Hypothalamus (tissue), 51 donors: ENCODE measurements around the gene PIGR.
"Not testable (repeated sequence)": the region's sequence is repeated elsewhere in the genome, so short reads cannot be mapped to it uniquely, and the experiment has no call there.

Experiments used
- DNase-seq, 51 donors: peaks; one replicate each; lab custom pipeline; 2025; lab: John Stamatoyannopoulos, UW

The PIGR gene

DNA sequence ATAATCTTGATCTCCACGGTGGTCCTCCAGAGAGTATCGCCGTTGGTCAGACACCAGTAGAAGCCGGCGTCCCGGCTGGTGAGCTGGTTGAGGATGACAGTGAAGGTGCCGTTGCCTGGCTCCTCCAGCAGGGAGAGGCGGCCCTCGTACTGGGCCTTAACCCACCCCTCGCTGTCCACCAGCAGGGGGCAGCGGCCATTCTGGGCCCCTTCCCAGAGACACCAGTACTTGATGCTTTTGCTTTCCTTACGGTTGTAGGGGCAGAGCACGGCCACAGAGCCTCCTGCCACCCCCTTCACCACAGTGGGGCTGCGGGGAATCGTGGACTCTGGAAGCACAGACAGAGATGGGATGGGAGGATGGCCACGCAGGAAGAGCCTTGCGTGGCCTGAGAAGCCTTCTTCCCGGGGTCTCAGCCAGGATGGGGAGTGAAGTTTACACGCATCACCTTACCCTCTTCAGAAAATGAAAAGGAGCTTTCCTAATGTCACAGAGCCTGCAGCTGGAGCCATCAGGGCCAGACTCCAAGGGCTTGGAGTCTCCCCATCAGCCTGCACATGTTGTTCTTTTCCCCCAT lies 10.7 kb downstream of the PIGR start:
- peak in 2 of 51 donors; percentile 6 to 30 for DNase-seq

DNA sequence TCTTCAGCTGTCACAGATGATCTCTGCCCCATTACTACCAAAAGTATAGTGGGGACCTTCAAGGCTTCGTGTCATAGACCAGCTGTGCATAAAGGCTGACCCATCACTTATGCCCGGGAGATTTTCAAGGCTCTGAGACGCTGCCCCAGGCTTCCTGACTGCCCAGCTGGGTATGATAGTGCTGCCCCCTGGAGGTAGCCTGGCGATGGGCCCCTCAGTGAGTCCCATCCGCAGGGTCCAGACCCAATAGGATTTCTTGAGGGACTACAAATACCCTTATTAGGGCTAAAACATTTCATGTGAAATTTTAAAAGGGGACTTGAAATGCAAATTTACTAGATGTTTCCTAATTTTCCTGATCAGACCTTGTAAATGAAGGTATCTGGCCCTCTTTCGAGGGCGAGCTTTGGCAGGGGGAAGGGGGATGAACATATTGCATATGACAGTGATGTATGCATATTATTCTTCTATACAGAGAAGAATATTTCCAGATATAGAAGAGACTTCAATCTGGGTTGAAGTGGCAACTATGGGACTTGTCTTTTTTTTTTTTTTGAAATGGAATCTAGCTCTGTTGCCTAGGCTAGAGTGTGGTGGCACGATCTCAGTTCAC lies 12.8 kb downstream of the PIGR start:
- no peak for DNase-seq

DNA sequence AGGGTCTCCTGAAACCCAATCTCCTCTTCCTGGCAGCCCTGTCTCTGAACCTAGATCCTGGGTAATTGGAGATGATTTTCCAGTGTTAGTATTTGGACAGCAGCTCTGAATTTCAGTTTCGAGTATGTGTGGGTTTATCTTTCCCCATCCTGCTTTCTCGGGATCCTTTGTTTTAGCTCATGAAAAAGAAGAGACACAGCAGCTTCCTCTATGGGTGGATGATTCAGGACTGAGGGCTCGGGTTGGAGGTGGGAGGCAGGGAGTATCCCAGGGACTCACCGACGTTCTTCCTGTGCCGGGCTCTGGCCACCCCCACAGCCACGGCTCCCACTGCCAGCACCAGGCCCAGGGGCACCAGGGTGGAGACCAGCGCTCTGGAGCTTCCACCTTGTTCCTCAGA lies 14.1 kb downstream of the PIGR start:
- DNase-seq: no peak

DNA sequence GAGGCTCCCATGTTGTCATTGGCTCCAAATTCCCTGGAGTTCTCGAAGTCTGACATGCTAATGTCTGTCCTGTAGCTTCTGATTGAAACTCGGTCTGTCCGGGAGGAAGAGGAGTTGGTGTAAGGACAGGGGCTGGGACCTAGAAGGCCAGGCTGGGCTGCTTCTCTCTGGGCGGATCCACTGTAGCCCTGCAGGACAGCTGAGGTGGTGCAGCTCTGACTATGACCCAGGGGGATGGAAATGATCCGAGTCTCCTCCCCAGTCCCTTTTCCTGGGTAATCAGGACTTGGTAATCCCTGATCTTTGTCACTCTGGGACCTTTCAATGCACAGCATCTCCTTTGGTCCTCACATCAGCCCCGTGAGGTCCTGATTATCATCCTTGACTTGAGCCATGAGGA lies 14.6 kb downstream of the PIGR start:
- DNase-seq: no peak

DNA sequence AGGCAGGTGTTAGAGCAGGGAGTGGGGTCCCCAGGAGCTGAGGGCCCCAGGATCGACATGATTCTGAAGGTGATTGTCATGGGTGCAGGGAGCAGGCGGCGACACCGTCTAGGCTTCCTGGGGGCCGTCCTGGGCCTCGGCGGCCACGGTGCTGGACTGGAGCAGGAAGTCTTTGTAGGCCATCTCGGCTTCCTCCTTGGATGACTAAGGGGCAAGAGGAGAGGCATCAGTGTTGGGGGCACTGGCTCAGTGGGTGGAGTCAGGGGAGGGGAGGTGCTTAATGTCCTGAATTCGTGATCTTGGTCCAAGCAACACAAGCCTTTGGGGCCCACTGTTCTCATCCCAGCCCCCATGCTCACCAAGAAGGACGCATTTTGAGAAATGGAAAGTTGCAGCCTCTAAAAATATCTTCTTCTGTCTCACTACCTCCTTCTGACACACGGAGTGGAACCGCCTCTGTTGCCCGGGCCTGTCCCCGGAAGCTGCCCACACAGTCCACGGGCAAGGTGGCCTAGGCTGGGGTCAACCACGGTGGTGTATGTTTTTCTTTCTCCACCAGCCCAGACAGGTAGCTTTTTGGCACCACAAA lies 16.0 kb downstream of the PIGR start:
- peak in 1 of 51 donors; percentile 14 for DNase-seq

DNA sequence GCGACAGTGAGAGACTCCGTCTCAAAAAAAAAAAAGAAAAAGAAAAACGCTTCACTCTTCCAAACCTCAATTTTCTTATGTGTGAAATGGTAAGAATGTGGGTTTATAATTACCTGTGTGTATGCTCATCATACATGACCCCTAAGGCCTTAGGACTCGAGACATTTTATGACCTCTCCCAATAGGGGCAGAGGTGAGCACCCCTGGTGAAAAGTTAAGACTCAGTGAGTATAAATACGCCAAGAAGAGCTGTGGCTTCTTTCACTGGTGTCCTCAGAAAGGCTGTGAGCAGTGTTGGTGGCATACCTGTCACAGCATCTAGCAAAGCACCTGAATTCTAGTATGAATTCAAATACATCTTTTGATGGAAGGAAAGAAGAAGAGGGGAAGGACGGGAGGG lies 16.7 kb downstream of the PIGR start:
- no peak for DNase-seq

DNA sequence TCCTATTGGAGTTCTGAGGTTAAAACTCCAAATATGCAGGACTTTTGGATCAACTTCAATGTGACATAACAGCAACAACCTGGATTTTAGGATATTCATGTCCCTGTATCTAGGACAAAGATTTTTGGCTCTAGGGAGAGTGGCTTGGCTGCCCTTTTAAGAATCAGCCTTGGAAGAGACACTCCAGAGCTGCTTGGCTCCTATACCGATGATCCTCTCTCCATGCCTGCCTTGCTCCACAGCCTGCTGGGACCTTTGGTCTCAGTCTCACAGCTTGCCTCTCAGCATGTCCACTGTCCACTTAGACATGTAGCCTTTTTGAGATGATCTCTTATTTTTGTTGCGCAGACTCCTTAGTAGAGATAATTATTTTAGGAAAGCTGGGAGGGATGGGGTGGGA lies 20.0 kb downstream of the PIGR start:
- no peak for DNase-seq

DNA sequence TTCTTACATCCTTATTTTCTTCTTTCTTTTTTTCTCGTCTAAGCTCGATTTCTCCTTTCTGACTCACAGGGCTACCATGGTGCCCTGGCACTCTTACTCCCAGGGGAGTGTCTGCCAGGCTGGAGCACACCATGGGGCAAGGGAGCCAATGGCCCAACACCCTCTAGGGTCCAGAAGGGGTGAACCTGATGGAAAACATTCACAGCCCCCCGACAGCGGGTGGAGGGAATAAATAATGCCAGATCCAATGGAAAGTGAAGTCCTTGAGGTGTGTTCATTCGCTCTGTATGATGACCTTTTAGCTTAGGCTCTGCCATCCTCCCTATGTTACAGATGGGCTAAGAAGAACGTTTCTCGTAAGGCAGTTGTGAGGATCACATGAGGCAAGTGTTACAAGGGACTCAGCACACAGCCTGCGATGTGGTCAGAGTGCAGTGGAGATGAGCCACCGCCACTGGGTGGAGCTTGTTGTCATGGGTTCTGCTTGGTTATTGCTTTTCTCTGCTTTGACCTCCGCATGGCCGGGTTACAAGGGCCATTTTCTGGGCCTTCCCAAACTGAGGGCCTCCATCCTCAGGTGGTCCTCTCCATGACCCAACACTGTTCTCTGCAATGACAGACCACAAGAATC lies 21.0 kb downstream of the PIGR start:
- peak in 3 of 51 donors; percentile 6 to 10 (median 7) for DNase-seq

DNA sequence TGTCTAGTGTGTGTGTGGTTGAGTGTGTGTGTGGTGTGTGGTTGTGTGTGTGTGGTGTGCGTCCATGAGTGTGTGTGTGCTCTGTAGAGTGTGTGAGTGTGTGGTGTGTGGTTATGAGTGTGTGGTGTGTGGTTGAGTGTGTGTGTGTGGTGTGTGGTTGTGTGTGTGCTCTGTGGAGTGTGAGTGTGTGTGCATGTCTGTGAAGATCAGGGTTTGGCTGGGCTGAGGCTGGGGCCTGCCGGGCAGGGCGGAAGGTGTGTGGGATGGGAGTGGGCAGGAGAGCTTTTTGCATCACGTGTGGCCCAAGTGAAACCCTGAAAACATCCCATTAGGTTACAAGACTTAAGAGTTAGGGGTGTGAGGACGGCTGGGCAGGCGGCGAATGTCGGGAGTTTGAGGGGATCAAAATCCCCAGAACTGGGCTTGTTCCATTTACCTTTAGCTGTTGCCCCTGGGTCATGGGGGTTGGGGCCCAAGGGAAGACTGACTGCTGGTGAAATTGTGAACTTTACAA lies 21.6 kb downstream of the PIGR start:
- no peak for DNase-seq

DNA sequence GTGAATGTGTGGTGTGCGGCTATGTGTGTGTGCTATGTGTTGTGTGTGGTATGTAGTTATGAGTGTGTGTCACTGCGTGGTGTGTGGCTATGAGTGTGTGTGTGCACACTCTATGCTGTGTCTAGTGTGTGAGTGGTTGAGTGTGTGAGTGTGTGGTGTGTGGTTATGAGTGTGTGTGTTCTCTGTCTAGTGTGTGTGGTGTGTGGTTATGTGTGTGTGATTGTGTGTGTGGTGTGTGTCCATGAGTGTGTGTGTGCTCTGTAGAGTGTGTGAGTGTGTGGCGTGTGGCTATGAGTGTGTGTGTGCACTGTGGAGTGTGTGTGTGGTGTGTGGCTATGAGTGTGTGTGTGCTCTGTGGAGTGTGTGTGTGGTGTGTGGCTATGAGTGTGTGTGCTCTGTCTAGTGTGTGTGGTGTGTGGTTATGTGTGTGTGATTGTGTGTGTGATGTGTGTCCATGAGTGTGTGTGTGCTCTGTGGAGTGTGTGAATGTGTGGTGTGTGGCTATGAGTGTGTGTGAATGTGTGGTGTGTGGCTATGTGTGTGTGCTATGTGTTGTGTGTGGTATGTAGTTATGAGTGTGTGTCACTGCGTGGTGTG lies 22.2 kb downstream of the PIGR start:
- not testable (repeated sequence) for DNase-seq

DNA sequence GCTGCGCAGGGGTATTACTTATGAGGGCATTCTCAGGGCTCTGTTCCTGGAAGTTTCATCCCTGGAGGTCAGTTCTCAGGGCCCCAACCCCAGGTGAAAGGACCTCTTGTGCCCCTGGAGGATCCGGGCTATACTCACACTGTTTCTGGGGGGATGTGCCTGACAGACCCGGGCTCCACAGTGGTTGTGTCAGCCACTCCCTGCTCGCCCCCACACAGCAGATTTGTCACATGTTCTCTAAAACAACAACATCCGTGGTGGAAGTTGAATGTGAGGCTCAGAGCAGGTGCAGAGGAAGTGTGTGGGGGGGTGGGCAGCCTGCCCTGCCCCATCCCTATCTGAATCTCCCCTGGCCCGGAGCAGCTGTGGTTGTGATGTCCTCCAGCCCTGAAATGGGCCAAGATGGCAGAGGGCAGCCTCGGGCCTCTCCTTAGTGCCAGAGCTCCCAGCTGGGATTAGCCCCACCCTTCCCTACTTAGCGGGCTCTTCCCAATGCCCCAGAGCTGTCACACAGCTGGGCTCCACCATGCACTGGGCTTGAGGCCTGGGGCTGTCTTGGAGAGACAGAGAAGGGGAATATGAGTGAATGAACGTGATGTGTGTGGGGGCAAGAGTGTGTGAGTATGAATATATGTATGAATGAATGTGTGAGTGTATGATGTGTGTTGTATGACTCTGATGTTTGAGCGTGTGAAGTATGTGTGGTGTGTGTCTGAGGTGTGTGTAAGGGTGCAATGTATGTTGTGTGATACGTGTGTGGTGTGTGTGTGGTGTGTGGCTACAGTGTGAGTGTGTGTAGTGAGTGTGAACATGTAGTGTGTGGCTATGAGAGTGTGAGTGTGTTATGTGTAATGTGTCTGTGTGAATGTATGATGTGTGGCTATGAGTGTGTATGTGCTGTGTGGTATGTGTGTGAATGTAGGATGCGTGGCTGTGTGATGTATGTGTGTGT lies 23.0 kb downstream of the PIGR start:
- DNase-seq: no peak

DNA sequence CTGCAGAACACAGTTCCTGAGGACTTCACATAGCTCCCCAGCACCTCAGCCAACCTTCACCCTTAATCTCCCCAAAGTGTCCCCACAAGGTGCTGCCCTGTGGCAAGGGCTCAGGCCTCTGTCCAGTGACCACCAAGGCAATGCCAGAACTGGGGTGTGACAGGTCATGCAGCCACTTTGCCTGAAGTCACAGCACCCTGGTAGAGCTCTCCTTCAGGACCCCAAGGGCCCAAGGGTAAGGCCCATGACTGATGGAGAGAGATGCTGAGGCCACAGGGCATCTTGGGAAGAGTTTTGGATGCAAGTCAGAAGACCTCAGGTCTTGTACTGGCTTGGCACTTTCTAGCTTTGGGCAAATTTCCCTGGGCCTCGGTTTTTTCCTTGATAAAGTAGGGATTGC lies 23.7 kb downstream of the PIGR start:
- no peak for DNase-seq

DNA sequence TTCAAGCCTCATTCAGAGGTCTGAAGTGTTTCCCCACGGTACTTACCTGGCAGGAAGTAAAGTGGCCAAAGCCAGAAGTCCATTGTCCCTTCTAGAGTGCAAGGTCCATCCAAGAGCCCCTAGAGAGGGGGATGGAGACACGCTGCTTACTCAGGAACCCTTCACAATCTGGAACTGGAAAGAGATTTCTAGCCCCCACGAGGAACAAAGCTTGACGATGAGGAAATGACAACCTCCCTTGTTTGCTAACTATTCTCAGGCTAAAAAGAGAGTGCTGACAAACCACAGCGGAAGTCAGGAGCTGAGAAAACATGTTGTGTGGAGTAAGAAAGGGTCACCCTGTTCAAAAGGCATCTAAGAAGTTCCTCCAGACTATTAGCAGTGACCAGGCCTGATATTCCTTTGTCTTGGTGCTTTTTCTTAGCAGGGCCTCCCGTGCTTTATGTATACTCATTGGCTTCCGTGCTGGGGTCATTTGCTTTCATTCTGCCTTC lies 24.4 kb downstream of the PIGR start, which contains the start of gene FCMR:
Gene FCMR (minus strand): TSS at position 170 of the 494 bp plus-strand sequence. CDS start 87 bp downstream, at position 83.
- DNase-seq: peak in 9 of 51 donors; percentile 7 to 22 (median 17)

DNA sequence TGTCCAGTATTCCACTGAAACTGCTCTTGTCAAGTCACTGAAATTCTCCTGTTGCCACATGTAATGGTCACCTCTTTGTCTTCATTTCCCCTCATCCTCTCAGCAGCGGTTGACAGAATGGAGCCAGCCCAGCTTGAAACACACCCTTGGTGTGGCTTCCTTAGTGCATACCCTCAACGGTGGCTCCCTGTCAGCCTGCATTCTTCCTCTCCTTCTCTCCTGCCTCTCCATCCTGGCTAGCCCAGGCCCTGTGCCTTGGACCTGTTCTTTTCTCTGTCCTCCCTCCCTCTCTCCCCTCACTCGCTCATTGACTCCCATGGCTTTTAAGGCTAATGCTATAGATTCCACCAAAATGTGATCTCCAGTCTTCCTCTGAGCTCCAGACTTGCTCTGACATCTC lies 28.2 kb downstream of the PIGR start:
- DNase-seq: no peak

DNA sequence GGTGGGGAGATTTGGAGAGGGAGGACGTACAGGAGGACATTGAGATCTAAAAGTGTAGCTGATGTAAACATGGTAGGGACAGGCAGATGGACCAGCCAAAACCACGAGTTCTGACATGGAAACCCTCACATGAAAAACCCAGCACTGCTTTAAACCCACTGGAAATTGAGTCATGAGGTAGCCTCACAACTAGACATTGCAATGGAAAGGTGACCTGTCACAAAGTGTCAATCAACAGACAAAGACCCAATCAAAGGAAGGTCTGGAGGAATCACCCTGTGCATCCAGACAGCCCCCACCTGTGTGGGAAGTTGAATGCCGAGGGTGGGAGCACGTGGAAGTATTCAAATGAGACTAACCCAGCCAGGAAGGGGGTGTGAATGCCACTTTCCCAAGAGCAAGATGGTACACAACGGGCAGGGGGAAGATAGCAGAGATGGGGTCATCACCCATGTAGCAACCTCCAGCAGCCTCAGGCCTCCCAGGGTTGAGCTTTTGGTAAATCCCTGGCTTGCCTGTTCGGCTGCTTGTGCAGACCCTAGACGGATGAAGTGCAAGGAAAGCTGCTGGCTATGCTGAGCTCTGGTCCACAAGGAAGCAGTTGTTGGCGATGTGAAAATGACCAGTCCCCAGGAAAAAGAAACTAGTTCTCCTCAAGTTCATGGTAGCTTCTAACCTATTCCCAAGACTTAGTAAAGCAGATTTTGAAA lies 30.1 kb downstream of the PIGR start:
- DNase-seq: no peak

DNA sequence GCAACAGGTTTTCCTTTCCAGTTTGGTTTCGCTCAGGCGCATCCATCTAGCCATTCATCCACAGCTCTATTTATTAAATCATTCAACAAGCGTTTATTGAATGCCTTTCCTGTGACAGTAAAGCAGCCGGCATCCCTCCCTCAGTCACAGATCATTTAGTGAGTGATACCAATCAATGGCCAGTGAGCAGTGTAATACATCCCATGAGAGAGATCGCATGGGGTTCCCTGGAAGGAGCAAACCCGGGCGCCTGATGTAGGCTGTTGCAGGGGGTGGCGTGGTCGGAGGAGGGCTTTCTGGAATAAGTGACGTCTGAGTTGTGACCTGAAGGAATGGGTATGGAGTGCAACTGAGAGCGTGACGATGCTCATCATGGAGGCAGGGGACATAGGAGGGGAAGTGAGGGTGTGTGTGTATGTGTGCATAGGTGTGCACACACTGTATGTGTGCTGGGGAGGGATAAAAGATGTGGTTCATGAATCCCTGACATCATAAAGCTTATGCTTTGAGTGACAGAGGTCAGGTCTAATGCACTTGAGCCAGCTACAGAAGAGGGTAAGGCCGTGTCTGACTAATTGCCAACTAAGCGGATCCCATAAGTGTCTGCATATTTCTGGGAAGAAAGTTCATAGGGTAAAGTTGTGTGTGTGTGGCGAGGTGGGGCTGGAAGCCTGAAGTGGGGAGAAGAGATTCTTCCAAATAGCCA lies 31.1 kb downstream of the PIGR start:
- DNase-seq: no peak

DNA sequence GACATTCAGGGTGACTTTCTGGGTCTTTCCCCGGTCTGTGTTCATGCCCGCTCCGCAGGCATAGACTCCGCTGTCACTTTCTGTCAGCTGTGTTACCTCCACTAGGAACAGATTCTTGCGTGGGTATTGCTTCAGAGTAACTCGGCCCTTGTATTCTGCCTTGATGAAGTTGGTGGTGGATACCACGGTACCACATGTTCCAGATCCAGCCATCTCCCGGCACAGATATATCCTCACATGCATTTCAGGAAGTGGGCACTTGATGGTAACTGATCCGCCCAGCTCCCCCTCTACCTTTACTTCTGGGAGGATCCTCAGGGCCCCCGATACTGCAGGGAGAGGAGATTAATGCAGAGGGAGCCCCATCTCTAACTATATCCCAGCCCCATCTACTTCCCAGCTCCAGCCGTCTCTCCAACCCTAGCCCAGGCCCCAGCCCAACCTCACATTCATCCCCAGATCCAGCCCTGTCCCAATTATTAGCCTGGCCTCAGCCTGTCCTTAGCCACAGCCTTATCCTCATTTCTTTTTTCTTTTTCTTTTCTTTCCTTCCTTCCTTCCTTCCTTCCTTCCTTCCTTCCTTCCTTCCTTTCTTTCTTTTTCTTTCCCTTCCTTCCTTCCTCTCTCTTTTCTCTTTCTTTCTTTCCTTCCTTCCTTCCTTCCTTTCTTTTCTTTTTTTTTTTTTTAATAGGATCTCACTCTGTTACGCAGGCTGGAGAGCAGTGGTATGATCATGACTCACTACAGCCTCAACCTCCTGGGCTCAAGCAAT lies 32.3 kb downstream of the PIGR start:
- no peak for DNase-seq
